Type B pancreatic cell (in vitro differentiated cells): ENCODE data around the gene CYS1. TPM values are rescaled to one million over a fixed set of nuclear protein-coding genes. Genes with fewer than 3 reads are reported as not detected.
"Not testable (repeated sequence)": the region's sequence is repeated elsewhere in the genome, so short reads cannot be mapped to it uniquely, and the experiment has no call there.

ENCODE experiments used
- DNase-seq: peaks from one replicate; pipeline ENCODE4 v3.0.0; 2021; ENCODE audit warnings: mixed read lengths; ENCODE audit not compliant: unreplicated experiment; ENCODE audit errors: extremely low spot score
- H3K27ac Mint-ChIP-seq: 2 replicates; pipeline ENCODE4 v1.8.0; 2021; ENCODE audit warnings: mild to moderate bottlenecking, mixed read lengths
- H3K27me3 Mint-ChIP-seq: 2 replicates; pipeline ENCODE4 v1.8.0; 2021; ENCODE audit warnings: mixed read lengths
- H3K36me3 Mint-ChIP-seq: 2 replicates; pipeline ENCODE4 v1.8.0; 2021; ENCODE audit warnings: mixed read lengths
- H3K4me1 Mint-ChIP-seq: one replicate; pipeline ENCODE4 v1.8.0; 2021; ENCODE audit warnings: mixed read lengths; ENCODE audit not compliant: unreplicated experiment
- H3K4me3 Mint-ChIP-seq: 2 replicates; pipeline ENCODE4 v1.8.0; 2021; ENCODE audit warnings: mild to moderate bottlenecking, mixed read lengths
- H3K9me3 Mint-ChIP-seq: 2 replicates; pipeline ENCODE4 v1.8.0; 2021; ENCODE audit warnings: mixed read lengths
- total RNA-seq: library from RNA; stranded (reverse); gene quantifications from 2 replicates; pipeline ENCODE4 v1.2.1, GENCODE V29; 2021; ENCODE audit warnings: low replicate concordance
- TF ChIP-seq, protein P1 (sequence below): fragments of 200-600 bp; sonication (generic); conservative IDR thresholded peaks from 2 replicates; pipeline ENCODE4 v1.5.0; 2021; ENCODE audit warnings: antibody characterized with exemption, mild to moderate bottlenecking

The CYS1 gene
- total RNA-seq, 1 donor from 2014 or later: 0.94 TPM

- DNase-seq: no peak
- Mint-ChIP-seq H3K4me1 (peaks cover 11% of the 10 kb centered on the region), H3K27ac (no peak overlapping the region), H3K4me3 (no peak overlapping the region), H3K27me3 (no peaks in the 10 kb centered on the region), H3K9me3 (no peaks in the 10 kb centered on the region), H3K36me3 (no peaks in the 10 kb centered on the region)
- TF ChIP-seq, protein P1, sequence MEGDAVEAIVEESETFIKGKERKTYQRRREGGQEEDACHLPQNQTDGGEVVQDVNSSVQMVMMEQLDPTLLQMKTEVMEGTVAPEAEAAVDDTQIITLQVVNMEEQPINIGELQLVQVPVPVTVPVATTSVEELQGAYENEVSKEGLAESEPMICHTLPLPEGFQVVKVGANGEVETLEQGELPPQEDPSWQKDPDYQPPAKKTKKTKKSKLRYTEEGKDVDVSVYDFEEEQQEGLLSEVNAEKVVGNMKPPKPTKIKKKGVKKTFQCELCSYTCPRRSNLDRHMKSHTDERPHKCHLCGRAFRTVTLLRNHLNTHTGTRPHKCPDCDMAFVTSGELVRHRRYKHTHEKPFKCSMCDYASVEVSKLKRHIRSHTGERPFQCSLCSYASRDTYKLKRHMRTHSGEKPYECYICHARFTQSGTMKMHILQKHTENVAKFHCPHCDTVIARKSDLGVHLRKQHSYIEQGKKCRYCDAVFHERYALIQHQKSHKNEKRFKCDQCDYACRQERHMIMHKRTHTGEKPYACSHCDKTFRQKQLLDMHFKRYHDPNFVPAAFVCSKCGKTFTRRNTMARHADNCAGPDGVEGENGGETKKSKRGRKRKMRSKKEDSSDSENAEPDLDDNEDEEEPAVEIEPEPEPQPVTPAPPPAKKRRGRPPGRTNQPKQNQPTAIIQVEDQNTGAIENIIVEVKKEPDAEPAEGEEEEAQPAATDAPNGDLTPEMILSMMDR: no peak
Observed at GRCh38 chr2:10033251-10034006, 46.8 kb downstream of the CYS1 start.

DNA sequence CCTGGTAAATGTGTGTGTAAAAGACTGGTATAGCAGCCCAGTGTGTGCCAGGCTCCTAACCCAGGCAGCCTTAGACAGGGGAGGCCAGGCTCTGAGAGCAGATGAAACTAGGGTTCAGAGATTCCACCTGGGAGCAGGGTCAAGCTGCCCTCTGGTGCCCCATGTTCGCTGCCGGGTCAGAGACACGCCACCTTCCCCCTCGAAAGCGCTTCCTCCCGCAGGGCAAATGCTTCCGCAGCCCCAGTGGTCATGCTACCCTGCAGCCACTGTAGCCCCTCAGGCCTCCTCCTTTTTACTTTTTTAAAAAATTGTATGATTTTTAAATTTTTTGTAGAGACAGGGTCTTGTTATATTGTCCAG, 47.5 kb downstream of the CYS1 start:
- no peaks in the 10 kb centered on the region for H3K36me3 Mint-ChIP-seq
- H3K27ac Mint-ChIP-seq: no peak overlapping the region
- peaks cover 11% of the 10 kb centered on the region for H3K4me1 Mint-ChIP-seq
- DNase-seq: no peak
- no peak overlapping the region for H3K4me3 Mint-ChIP-seq
- TF ChIP-seq, protein P1: no peak
- no peaks in the 10 kb centered on the region for H3K9me3 Mint-ChIP-seq
- no peaks in the 10 kb centered on the region for H3K27me3 Mint-ChIP-seq

DNA sequence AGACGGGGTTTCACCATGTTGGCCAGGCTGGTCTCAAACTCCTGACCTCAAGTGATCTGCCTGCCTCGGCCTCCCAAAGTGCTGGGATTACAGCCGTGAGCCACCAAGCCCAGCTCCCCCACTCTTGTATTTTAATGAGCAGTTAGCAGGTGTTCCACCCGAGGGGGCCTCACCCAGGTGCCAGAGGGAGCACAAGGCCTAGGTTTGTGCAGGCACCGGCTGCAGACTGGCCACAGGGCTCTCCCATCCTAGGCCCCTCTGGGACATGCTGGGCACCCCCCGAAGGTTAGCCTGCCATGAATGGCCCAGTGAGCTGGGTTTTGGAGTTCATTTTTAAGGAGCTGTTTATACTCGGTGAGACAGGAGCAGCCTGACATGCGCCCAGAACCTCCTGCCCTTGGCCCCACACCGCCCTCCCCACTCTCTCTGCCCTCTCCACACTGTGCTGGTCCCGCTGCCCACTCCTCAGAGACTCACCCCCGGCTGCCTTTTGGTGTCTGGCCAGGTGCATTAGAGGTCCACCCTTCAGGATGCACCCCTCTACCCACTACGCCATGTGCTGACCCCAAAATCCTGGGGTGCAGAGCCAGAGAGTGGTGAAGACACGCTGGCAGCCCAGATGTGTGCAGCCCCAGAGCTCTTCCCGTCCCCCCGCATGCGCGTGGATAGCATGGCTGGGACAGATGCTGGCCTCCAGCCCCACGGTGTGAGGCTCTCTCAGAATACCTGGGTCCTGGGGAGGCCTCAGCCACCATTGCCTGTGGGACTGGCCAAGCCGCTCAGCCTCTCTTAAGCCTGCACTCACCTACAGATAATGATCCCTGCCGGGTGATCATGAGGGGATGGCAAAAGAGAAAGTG, 48.1 kb downstream of the CYS1 start:
- Mint-ChIP-seq H3K36me3 (no peaks in the 10 kb centered on the region), H3K27ac (no peak overlapping the region), H3K27me3 (no peaks in the 10 kb centered on the region), H3K4me1 (peaks cover 11% of the 10 kb centered on the region), H3K9me3 (no peaks in the 10 kb centered on the region), H3K4me3 (no peak overlapping the region)
- DNase-seq: no peak
- TF ChIP-seq, protein P1: no peak

GRCh38 chr2:10030798-10031197, 49.4 kb downstream of the CYS1 start:
- H3K36me3 Mint-ChIP-seq, H3K9me3 Mint-ChIP-seq, H3K4me3 Mint-ChIP-seq: not testable (repeated sequence)

DNA sequence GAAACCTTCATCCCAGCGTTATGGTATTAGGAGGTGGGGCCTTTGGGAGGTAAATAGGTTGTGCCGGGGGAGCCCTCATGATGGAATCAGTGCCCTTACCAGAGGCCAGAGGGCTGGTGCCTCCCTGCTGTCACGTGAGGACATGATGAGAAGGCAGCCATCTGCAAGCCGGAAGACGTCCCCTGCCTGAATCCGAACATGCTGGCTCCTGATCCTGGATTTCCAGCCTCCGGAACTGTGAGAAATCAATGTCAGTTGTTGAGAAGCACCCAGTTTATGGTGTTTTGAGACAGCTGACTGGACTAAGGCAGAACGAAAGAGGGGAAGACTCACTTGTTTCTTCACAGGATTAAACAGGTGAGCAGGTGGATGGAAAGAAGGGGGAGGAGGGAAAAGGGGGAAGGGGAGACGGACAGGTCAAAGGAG, 49.9 kb downstream of the CYS1 start:
- TF ChIP-seq, protein P1: no peak
- H3K36me3 Mint-ChIP-seq: no peaks in the 10 kb centered on the region
- no peaks in the 10 kb centered on the region for H3K27me3 Mint-ChIP-seq
- H3K27ac Mint-ChIP-seq: no peak overlapping the region
- H3K9me3 Mint-ChIP-seq: no peaks in the 10 kb centered on the region
- peaks cover 11% of the 10 kb centered on the region for H3K4me1 Mint-ChIP-seq
- DNase-seq: no peak
- H3K4me3 Mint-ChIP-seq: no peak overlapping the region

More at GRCh38 chr2:10030798-10031197, 49.4 kb downstream of the CYS1 start:
- not testable (repeated sequence) for H3K27ac Mint-ChIP-seq, DNase-seq, H3K27me3 Mint-ChIP-seq
- peaks cover 11% of the 10 kb centered on the region for H3K4me1 Mint-ChIP-seq

- no peaks in the 10 kb centered on the region for H3K36me3 Mint-ChIP-seq
- TF ChIP-seq, protein P1: no peak
- H3K4me1 Mint-ChIP-seq: peaks cover 11% of the 10 kb centered on the region
- H3K9me3 Mint-ChIP-seq: no peaks in the 10 kb centered on the region
- H3K27ac Mint-ChIP-seq: no peak overlapping the region
- DNase-seq: no peak
- no peak overlapping the region for H3K4me3 Mint-ChIP-seq
- H3K27me3 Mint-ChIP-seq: no peaks in the 10 kb centered on the region
Observed at GRCh38 chr2:10029875-10030223, 50.4 kb downstream of the CYS1 start.
